Measurements from ENCODE around the gene TMEM203. TPM values are rescaled to one million over a fixed set of nuclear protein-coding genes. Genes with fewer than 3 reads are reported as not detected.
"Not testable (repeated sequence)": the region's sequence is repeated elsewhere in the genome, so short reads cannot be mapped to it uniquely, and the experiment has no call there.

Gene TMEM203
- total RNA-seq, 1 experiment from 2014 or later = 36.4 TPM

GRCh38 chr9:137240318-137240840 is 34.9 kb upstream of the TMEM203 start:
- ATAC-seq (peak; percentile 23), DNase-seq (peak; percentile 57)
- H3F3A ChIP-seq (ENCODE audit: low read length, unreplicated experiment) = peaks cover 5% of the 10 kb centered on the region
- H3K79me2 ChIP-seq (ENCODE audit: low read length) = peaks cover 46% of the 10 kb centered on the region
- peak overlapping the region; percentile 89 for H3K27ac ChIP-seq (ENCODE audit: low read length)
- intact Hi-C loops (cut with micrococcal nuclease) = no loop called here
- H3K4me1 ChIP-seq (ENCODE audit: insufficient read depth, low read length) = peaks cover 37% of the 10 kb centered on the region
- peak overlapping the region; percentile 95 for H3K4me2 ChIP-seq (ENCODE audit: low read length)
- H4K20me1 ChIP-seq (ENCODE audit: low read length) = peaks cover 28% of the 10 kb centered on the region
- peak overlapping the region; percentile 84 for H3K4me3 ChIP-seq (ENCODE audit: low read length)
- peak overlapping the region; percentile 78 for H2AFZ ChIP-seq (ENCODE audit: low read length)
- TF ChIP-seq EZH2phosphoT487 (IDR thresholded peaks at IDR 0.05; ENCODE audit: borderline replicate concordance, low read length) (peak; percentile 62; the same call in 1 of the 2 replicates), CTCF (conservative IDR thresholded peaks at IDR 0.05; ENCODE audit: low read depth, low read length) (0 out of 2 replicates have a peak, but pooled peaks have one; percentile 11), EZH2 (IDR thresholded peaks at IDR 0.05; ENCODE audit: low read length, unreplicated experiment) (no peak)
- H3K9me3 ChIP-seq (ENCODE audit: low read length) = no peaks in the 10 kb centered on the region
- CTCF ChIA-PET = interaction anchor here (1.0 kb wide), 1 partner anchor 111 kb away, joined by 3 read pairs; no protein-coding TSS in a partner anchor
- POLR2A ChIA-PET (ENCODE audit: unreplicated experiment) = interaction anchor here (0.6 to 1.4 kb wide), 6 partner anchors 13 to 175 kb away, joined by 4 to 10 read pairs (median 4); partner anchors contain the start of genes RNF224 and TOR4A
- H3K9me2 ChIP-seq (replicated peaks; ENCODE audit: low read length) = no peaks in the 10 kb centered on the region
- peaks cover 17% of the 10 kb centered on the region for H3K36me3 ChIP-seq (ENCODE audit: low read depth, low read length)
- no TSS peak for BruUV-seq (replicated peaks)
- no peaks in the 10 kb centered on the region for H3K27me3 ChIP-seq (ENCODE audit: low read length)
- peak overlapping the region; percentile 87 for H3K9ac ChIP-seq (ENCODE audit: low read length)

GRCh38 chr9:137239541-137240200 is 34.2 kb upstream of the TMEM203 start:
- Histone ChIP-seq H3K4me1 (ENCODE audit: insufficient read depth, low read length) (peaks cover 37% of the 10 kb centered on the region), H3K36me3 (ENCODE audit: low read depth, low read length) (peaks cover 17% of the 10 kb centered on the region), H4K20me1 (ENCODE audit: low read length) (peaks cover 28% of the 10 kb centered on the region), H3K79me2 (ENCODE audit: low read length) (peaks cover 46% of the 10 kb centered on the region), H3K4me2 (ENCODE audit: low read length) (peak overlapping the region; percentile 95), H3K27ac (ENCODE audit: low read length) (peak overlapping the region; percentile 89), H2AFZ (ENCODE audit: low read length) (peak overlapping the region; percentile 78; the same call in 1 of the 2 replicates), H3K4me3 (ENCODE audit: low read length) (peak overlapping the region; percentile 84), H3K9ac (ENCODE audit: low read length) (peak overlapping the region; percentile 87)
- H3K27me3 ChIP-seq (ENCODE audit: low read length); intact Hi-C loops (cut with micrococcal nuclease); H3K9me3 ChIP-seq (ENCODE audit: low read length); DNase-seq; H3K9me2 ChIP-seq (replicated peaks; ENCODE audit: low read length); ATAC-seq; H3F3A ChIP-seq (ENCODE audit: low read length, unreplicated experiment): not testable (repeated sequence)
- CTCF ChIA-PET = interaction anchor here (1.0 kb wide), 1 partner anchor 110 kb away, joined by 3 read pairs; no protein-coding TSS in a partner anchor
- POLR2A ChIA-PET (ENCODE audit: unreplicated experiment) = interaction anchor here (0.7 to 1.4 kb wide), 2 partner anchors 13 to 14 kb away, joined by 4 to 10 read pairs; partner anchors contain the start of gene RNF224
- TSS peak; percentile 70 for BruUV-seq (replicated peaks)

DNA sequence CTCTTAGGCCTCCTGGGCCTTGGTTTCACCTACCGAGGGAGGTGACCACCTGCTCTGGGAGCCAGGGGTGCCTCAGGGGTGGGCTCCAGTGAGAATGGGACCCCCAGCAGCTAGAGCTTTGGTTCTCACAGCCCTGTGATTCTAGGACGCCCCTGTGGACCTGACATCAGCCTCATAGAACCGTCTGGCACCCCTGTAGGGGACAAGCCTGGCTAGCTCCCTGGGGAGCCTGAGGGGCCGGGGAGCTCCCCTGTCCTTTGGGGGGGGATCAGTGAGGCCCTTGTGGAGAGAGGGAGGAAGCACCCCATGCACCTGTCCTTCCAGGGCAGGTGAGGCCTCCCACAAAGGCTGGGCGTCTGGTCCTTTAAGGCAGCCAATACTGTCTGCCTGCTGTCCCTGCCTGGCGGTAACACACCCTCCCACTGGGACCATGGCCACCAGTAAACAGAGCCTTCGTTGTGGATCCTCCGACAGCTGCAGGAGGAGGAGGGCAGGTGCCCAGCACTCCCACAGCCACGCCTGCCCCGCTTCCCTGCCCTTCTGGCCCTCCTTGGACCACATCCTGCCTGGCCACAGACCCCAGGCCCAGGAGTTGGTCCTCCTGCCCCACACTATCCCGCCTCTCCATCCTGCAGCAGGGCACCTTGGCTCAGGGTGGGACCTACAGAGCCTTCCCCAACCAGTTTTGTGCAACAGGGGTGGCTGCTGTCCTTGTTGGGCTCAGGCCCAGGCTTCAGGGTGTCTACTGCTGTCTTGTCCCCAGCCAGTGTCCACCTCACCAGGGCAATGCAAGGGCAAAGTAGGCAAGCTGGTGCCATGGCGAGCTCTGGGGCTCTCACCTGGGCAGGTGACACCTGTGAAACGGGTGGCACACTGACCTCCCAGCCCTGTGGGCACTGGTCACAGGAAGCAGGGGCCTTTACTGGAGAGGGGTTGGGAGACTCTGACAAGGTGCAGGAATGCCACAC is 32.6 kb upstream of the TMEM203 start:
- no peak overlapping the region for H2AFZ ChIP-seq (ENCODE audit: low read length)
- no peak for TF ChIP-seq CTCF (conservative IDR thresholded peaks at IDR 0.05; ENCODE audit: low read depth, low read length)
- no peak for TF ChIP-seq EZH2 (IDR thresholded peaks at IDR 0.05; ENCODE audit: low read length, unreplicated experiment)
- no peak for TF ChIP-seq EZH2phosphoT487 (IDR thresholded peaks at IDR 0.05; ENCODE audit: borderline replicate concordance, low read length)
- peaks cover 15% of the 10 kb centered on the region for H3K36me3 ChIP-seq (ENCODE audit: low read depth, low read length)
- POLR2A ChIA-PET (ENCODE audit: unreplicated experiment) = interaction anchor here (0.6 kb wide), 2 partner anchors 11 to 88 kb away, joined by 3 to 4 read pairs; partner anchors contain the start of gene RNF224
- BruUV-seq (replicated peaks) = no TSS peak
- H3K4me1 ChIP-seq (ENCODE audit: insufficient read depth, low read length) = peaks cover 31% of the 10 kb centered on the region
- DNase-seq = peak; percentile 46
- 0 out of 2 replicates have a peak overlapping the region, but pooled peaks have one; percentile 3 for H3K27ac ChIP-seq (ENCODE audit: low read length)
- no peaks in the 10 kb centered on the region for H3K9me2 ChIP-seq (replicated peaks; ENCODE audit: low read length)
- H4K20me1 ChIP-seq (ENCODE audit: low read length) = peaks cover 15% of the 10 kb centered on the region
- peaks cover 40% of the 10 kb centered on the region for H3K79me2 ChIP-seq (ENCODE audit: low read length)
- H3K27me3 ChIP-seq (ENCODE audit: low read length) = no peaks in the 10 kb centered on the region
- no peak overlapping the region for H3K9ac ChIP-seq (ENCODE audit: low read length)
- peak; percentile 20 for ATAC-seq
- H3K4me2 ChIP-seq (ENCODE audit: low read length) = peak overlapping the region; percentile 95
- H3K9me3 ChIP-seq (ENCODE audit: low read length) = no peaks in the 10 kb centered on the region
- peaks cover 3% of the 10 kb centered on the region for H3F3A ChIP-seq (ENCODE audit: low read length, unreplicated experiment)
- intact Hi-C loops (cut with micrococcal nuclease) = no loop called here
- no peak overlapping the region for H3K4me3 ChIP-seq (ENCODE audit: low read length)
- CTCF ChIA-PET = no interaction called here

Measured in PC-3 (cell line).